GM21381 (cell line): ENCODE results near the gene CATSPERE.
"Not testable (repeated sequence)": the region's sequence is repeated elsewhere in the genome, so short reads cannot be mapped to it uniquely, and the experiment has no call there.

ENCODE experiments used
- ATAC-seq: cut with Tn5 transposase; IDR thresholded peaks from one replicate; pipeline ENCODE4 v1.9.1; 2021; ENCODE audit warnings: mild to moderate bottlenecking, moderate library complexity; ENCODE audit not compliant: unreplicated experiment

CATSPERE gene

GRCh38 chr1:244536316-244536715 is 75.2 kb downstream of the CATSPERE start:
- ATAC-seq, result no peak

- ATAC-seq, result no peak
These were observed 84.4 kb downstream of the CATSPERE start for GRCh38 chr1:244545511-244545910.

- no peak for ATAC-seq
These were observed 87.6 kb downstream of the CATSPERE start for GRCh38 chr1:244548558-244549115.

- ATAC-seq, result no peak
These were observed 91.3 kb downstream of the CATSPERE start for GRCh38 chr1:244552336-244552735.

- no peak for ATAC-seq
These were observed 95.2 kb downstream of the CATSPERE start for GRCh38 chr1:244556263-244556662.

- no peak for ATAC-seq
These were observed 96.5 kb downstream of the CATSPERE start for GRCh38 chr1:244557565-244557964.

- ATAC-seq, result no peak
These were observed 98.5 kb downstream of the CATSPERE start for GRCh38 chr1:244559561-244559960.

GRCh38 chr1:244562877-244563276 is 101.8 kb downstream of the CATSPERE start:
- ATAC-seq, result not testable (repeated sequence)

- ATAC-seq, result no peak
These were observed 112.7 kb downstream of the CATSPERE start for GRCh38 chr1:244573768-244574167.

- ATAC-seq, result no peak
These were observed 115.3 kb downstream of the CATSPERE start for GRCh38 chr1:244576259-244576892.

GRCh38 chr1:244578205-244578604 is 117.1 kb downstream of the CATSPERE start:
- not testable (repeated sequence) for ATAC-seq

- no peak for ATAC-seq
These were observed 122.4 kb downstream of the CATSPERE start for GRCh38 chr1:244583358-244583982.

- no peak for ATAC-seq
These were observed 124.8 kb downstream of the CATSPERE start for GRCh38 chr1:244585867-244586266.

GRCh38 chr1:244590670-244591069 is 129.6 kb downstream of the CATSPERE start:
- no peak for ATAC-seq

GRCh38 chr1:244598611-244599010 is 137.5 kb downstream of the CATSPERE start:
- ATAC-seq, result no peak

- ATAC-seq, result peak; percentile 90
These were observed 138.9 kb downstream of the CATSPERE start for GRCh38 chr1:244599937-244600350.

GRCh38 chr1:244601336-244601735 is 140.3 kb downstream of the CATSPERE start:
- no peak for ATAC-seq

GRCh38 chr1:244603498-244603897 is 142.4 kb downstream of the CATSPERE start:
- no peak for ATAC-seq

GRCh38 chr1:244605835-244606370 is 144.8 kb downstream of the CATSPERE start:
- no peak for ATAC-seq

GRCh38 chr1:244614113-244614836 is 153.2 kb downstream of the CATSPERE start:
- ATAC-seq, result no peak

- ATAC-seq, result no peak
These were observed 153.8 kb downstream of the CATSPERE start for GRCh38 chr1:244614879-244615278.
